Choroid plexus epithelial cell (primary cell): ENCODE measurements around the gene STOM.

ENCODE experiments used
- DNase-seq: peaks from one replicate; pipeline ENCODE4 v3.0.0-alpha.2; 2010; ENCODE audit warnings: low read depth
- H3K4me3 ChIP-seq: 2 replicates; pipeline ENCODE4 v1.5.1; 2011; ENCODE audit warnings: low read depth, mild to moderate bottlenecking, control low read depth, low read length, moderate library complexity
- CTCF ChIP-seq: conservative IDR thresholded peaks from 2 replicates; pipeline ENCODE4 v1.5.1; 2011; ENCODE audit warnings: low read depth, mild to moderate bottlenecking, control low read depth, inconsistent platforms, low read length, moderate library complexity

The STOM gene

DNA sequence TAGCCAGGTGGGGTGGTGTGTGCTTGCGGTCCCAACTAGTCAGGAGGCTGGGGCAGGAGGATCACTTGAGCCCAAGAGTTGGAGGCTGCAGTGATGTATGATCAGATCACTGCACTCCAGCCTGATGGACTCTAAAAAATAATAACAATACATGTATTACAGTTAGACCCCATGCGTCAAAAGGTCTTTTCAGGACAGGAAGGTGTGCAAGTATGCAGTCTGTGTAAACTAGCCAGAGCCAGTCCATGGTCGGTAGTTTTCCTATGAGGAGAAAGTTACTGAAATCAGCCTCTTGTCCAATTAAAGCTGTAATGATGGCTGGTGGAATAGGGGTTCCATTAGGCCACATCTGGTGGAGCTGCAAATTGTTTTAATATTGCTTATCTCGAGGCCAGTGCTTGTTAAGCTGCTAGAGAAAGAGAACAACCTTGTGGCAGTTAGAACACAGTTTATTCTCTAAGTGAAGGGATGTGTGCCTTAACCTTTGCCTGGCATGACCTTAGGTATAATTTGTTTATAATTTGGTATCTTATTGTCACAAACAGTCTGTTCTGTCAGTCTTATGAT lies 1.5 kb upstream of the STOM start:
- no peak overlapping the region for H3K4me3 ChIP-seq
- no peak for TF ChIP-seq CTCF
- DNase-seq = no peak

- peak overlapping the region; percentile 82 for H3K4me3 ChIP-seq
- DNase-seq = no peak
- TF ChIP-seq CTCF = no peak
Observed at GRCh38 chr9:121368745-121369144, 1.3 kb downstream of the STOM start.

GRCh38 chr9:121368138-121368522 lies 1.9 kb downstream of the STOM start:
- no peak for DNase-seq
- peak overlapping the region; percentile 17 for H3K4me3 ChIP-seq
- TF ChIP-seq CTCF = no peak

- DNase-seq = no peak
- no peak overlapping the region for H3K4me3 ChIP-seq
- TF ChIP-seq CTCF = no peak
Observed at GRCh38 chr9:121367306-121368137, 2.5 kb downstream of the STOM start.

DNA sequence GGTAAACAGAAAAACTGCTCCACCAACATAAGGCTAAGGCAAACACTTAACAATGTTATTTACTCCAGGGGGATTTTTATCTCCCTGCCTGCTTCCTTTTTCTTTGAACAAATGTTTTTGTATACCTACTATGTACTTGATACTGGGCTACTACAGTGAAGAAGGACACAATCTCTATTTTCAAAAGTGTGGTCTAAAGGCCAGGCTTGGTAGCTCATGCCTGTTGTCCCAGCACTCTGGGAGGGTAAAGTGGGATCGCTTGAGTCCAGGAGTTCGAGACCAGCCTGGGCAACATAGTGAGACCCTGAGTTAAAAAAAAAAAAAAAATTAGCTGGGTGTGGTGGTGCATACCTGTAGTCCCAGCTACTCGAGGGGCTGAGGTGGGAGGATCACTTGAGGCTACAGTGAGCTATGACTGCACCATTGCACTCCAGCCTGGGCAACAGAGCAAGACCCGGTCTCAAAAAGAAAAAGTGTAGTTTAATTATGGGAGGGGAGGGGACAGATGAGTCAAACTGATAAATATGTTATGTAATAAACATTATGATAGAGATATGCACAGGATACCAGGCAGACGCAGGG lies 3.3 kb downstream of the STOM start:
- H3K4me3 ChIP-seq = no peak overlapping the region
- DNase-seq = no peak
- no peak for TF ChIP-seq CTCF

GRCh38 chr9:121365564-121365963 lies 4.5 kb downstream of the STOM start:
- H3K4me3 ChIP-seq = no peak overlapping the region
- no peak for DNase-seq
- no peak for TF ChIP-seq CTCF

DNA sequence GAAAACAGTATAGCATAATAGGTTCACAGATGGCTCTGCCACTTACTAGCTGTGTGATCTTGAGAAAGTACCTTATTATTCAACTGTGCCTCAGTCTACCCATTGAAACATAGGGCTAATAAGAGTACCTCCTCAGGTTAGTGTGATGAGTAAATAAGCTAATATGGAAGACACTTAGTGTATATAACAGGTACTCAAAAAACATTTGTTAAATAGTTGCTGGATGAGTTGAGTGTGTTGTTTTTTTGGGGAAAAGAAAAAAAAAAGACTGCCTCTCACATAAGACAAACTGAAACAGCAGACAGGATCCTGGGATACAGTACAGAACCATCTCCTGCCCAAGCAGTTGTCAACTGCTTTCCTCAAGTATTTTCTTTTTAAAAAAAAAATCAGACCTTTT lies 5.2 kb downstream of the STOM start:
- no peak overlapping the region for H3K4me3 ChIP-seq
- no peak for TF ChIP-seq CTCF
- no peak for DNase-seq
